ENCODE results near the gene STING1.
"Not testable (repeated sequence)": the region's sequence is repeated elsewhere in the genome, so short reads cannot be mapped to it uniquely, and the experiment has no call there.

The STING1 gene

GRCh38 chr5:139461176-139461575, 21.4 kb downstream of the STING1 start:
- DNase-seq: no peak

- DNase-seq: no peak
Observed at GRCh38 chr5:139460455-139460854, 22.1 kb downstream of the STING1 start.

GRCh38 chr5:139459451-139459934, 23.1 kb downstream of the STING1 start:
- DNase-seq: no peak

DNA sequence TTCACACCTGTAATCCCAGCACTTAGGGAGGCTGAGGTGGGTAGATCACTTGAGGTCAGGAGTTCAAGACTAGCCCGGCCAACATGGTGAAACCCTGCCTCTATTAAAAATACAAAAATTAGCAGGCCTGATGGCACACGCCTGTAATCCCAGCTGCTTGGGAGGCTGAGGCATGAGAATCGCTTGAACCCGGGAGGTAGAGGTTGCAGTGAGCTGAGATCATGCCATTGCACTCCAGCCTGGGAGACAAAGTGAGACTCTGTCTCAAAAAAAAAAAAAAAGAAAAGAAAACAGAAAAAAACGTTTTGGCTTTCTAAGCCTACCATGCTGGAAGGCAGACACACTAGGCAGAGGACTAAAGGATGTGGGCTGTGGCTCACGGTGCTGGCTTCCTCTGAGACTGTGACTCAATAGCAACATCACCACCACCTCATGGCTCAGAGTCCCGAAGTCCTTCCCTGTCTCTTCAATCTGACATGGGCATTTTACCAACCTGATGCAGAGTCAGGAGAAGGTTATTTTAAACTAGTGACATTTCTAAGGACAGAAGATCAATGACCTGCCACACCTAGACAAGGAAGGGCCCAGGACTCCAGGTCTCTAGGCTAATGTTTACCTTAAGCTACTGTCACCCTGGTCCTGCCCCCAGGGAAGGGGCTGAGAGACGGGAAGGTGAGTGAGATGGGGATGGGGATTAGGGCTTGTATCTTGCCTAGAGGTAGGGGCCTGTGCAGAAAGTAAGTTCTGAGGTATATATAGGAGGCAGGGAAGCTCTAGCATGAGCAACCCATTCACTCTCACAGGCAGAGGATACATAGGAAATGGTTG, 23.8 kb downstream of the STING1 start:
- DNase-seq: no peak

GRCh38 chr5:139457653-139458306, 24.8 kb downstream of the STING1 start:
- DNase-seq: no peak

GRCh38 chr5:139457241-139457640, 25.3 kb downstream of the STING1 start:
- DNase-seq: no peak

- DNase-seq: no peak
Observed at GRCh38 chr5:139456776-139457175, 25.8 kb downstream of the STING1 start.

GRCh38 chr5:139454568-139455290, 27.8 kb downstream of the STING1 start:
- DNase-seq: no peak

GRCh38 chr5:139453683-139454567, 28.6 kb downstream of the STING1 start:
- no peak for DNase-seq

GRCh38 chr5:139451878-139452660, 30.5 kb downstream of the STING1 start:
- DNase-seq: no peak

GRCh38 chr5:139451176-139451575, 31.4 kb downstream of the STING1 start:
- DNase-seq: no peak

DNA sequence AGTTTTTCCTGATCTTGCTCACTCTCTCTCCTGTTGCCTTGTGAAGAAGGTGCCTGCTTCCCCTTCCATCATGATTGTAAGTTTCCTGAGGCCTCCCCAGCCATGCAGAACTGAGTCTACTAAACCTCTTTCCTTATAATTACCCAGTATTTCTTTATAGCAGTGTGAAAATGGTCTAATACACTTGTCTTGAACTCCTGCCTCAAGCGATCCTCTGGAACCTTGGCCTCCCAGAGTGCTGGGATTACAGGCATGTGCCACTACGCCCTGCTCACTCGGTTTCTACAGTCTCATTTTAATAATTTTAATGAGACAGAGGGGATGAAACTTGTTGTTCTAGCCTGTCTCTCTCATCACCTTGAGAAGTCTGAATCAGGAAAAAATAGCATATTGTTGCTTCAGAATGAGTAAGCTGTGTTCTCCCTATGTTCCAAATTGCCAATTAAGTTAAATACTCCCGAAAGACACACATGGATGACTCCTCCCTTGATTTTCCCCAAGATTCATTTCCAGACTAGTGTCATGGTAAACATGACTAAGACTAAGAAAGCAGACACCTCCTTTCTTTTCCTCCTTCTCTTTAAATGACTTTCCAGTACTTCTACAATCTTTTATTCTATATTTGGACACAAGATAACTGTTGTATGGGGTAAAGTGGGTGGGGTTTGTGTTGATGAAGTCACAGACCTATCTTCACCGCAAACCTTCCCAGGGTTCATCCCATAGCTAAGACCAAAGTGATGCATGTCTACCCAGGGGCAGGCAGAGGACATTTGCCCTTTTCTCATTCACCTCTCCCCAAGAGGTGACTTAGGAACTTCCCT, 35.4 kb downstream of the STING1 start:
- no peak for DNase-seq

GRCh38 chr5:139445325-139446170, 37.0 kb downstream of the STING1 start:
- DNase-seq: no peak

GRCh38 chr5:139443831-139444453, 38.6 kb downstream of the STING1 start:
- no peak for DNase-seq

DNA sequence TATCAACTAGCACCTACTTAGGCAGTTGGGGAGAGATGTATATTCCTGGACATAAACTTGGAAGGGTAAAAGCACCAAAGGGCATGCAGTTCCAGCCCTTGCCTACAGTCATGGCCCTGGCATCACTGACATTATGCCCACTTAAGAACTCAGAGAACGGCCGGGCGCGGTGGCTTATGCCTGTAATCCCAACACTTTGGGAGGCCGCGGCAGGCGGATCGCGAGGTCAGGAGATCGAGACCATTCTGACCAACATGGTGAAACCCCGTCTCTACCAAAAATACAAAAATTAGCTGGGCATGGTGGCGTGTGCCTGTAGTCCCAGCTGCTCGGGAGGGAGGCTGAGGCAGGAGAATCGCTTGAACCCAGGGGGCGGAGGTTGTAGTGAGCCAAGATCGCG, 42.1 kb downstream of the STING1 start:
- not testable (repeated sequence) for DNase-seq

- peak; percentile 83 to 88 for DNase-seq
Observed at GRCh38 chr5:139439013-139439903, 43.3 kb downstream of the STING1 start, which contains the start of gene DNAJC18. Gene DNAJC18 (minus strand): TSS chr5:139439525. CDS start chr5:139439445, 80 bp downstream.

- DNase-seq: no peak
Observed at GRCh38 chr5:139438707-139439012, 43.9 kb downstream of the STING1 start.

DNA sequence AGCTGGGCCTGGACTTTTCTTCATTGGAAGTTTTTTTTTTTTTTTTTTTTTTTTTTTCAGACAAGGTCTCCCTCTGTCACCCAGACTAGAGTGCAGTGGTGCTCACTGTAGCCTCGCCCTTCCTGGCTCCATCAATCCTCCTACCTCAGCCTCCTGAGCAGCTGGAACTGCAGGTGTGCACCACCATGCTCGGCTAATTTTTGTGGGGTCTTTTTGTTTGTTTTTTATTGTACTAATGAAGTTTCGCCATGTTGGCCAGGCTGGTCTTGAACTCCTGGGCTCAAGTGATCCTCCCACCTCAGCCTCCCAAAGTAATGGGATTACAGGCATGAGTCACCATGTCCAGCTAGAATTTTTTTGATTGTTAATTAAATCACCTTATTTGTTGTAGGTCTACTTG, 46.9 kb downstream of the STING1 start:
- no peak for DNase-seq
